HG02970 (cell line): Measurements from ENCODE around the gene SMC4.
"Not testable (repeated sequence)": the region's sequence is repeated elsewhere in the genome, so short reads cannot be mapped to it uniquely, and the experiment has no call there.

Experiments used
- ATAC-seq: cut with Tn5 transposase; IDR thresholded peaks from one replicate; pipeline ENCODE4 v1.9.1; 2021; ENCODE audit warnings: mild to moderate bottlenecking, moderate library complexity, moderate number of reproducible peaks; ENCODE audit not compliant: unreplicated experiment, low FRiP score

SMC4 gene

DNA sequence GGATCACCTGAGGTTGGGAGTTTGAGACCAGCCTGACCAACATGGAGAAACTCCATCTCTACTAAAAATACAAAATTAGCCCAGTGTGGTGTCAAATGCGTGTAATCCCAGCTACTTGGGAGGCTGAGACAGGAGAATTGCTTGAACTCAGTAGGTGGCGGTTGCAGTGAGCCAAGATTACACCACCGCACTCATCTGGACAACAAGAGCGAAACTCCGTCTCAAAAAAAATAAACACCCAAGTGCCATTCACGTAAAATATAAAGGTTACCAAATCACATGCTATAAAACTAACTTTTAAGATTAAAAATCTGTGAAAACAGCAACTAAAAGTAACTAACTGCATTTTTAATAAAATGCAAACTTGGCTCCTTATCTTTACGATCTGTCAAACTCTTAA lies 41.2 kb downstream of the SMC4 start:
- ATAC-seq = no peak

DNA sequence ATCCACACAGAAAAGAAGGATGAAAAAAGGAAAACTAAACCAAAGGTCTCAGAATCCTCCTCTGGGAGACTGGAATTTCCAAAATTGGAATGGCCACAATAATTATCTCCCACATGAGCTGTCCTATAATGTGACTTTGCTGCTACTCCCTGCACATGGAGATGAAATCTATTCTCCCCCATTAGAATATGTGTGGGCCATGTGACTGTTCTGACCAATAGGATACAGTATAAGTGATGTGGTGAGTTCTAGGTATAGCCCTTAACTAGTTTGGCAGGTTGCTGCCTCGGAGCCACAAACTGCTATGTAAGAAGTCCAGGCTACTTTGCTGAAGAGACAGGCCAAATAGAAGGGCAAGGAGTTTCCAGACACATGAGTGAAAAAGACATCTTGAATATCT lies 45.0 kb downstream of the SMC4 start:
- no peak for ATAC-seq

DNA sequence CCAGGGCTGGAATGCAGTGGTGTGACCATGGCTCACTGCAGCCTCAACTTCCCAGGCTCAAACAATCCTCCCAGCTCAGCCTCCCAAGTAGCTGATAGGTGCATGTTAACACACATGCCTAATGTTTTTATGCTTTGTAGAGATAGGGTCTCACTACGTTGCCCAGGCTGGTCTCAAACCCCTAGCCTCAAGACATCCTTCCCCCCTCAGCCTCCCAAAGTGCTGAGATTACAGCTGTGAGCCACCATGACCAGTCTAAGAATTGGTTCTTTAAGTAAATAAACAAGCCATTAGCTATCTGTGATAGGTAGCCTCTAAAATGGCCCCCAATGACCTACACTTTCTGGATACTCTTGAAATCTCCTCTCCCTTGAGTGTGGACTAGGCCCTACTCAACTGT lies 46.4 kb downstream of the SMC4 start:
- no peak for ATAC-seq

DNA sequence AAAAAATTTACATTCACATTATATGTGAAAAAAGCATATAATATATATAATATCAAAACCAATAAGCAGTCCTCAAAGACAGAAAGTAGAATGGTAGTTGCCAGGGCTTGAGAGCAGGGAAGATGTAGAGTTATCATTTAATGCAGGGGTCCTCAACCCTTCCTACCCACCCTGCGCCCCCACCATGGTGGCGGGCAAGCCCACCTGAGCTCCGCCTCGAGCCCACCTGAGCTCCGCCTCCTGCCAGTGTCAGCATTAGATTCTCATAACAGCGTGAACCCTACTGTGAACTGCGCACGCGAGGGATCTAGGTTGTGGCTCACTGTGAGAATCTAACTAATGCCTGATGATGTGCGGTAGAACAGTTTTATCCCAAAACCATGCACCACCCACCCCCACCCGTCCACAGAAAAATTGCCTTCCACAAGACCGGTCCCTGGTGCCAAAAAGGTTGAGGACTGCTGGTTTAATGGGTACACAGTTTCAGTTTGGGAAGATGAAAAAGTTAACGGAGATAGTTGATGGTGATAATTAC lies 47.1 kb downstream of the SMC4 start:
- no peak for ATAC-seq

DNA sequence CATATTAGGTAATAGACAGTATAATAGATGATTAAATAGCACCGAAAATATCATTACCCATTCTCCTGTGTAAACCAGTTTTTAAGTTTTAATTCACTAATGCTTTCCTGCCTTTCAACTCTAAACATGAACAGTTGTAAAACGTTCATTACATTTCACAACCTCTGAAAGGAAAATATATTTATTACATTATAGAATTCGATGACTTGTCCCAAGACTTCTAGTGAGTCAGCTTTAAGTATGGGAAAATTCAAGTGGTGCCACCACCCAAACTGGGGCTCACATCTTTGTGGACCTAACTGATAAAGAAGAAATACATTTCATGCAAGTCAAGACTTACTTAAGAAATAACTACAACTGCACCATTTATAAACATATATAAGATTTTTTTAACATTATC lies 48.1 kb downstream of the SMC4 start:
- no peak for ATAC-seq

DNA sequence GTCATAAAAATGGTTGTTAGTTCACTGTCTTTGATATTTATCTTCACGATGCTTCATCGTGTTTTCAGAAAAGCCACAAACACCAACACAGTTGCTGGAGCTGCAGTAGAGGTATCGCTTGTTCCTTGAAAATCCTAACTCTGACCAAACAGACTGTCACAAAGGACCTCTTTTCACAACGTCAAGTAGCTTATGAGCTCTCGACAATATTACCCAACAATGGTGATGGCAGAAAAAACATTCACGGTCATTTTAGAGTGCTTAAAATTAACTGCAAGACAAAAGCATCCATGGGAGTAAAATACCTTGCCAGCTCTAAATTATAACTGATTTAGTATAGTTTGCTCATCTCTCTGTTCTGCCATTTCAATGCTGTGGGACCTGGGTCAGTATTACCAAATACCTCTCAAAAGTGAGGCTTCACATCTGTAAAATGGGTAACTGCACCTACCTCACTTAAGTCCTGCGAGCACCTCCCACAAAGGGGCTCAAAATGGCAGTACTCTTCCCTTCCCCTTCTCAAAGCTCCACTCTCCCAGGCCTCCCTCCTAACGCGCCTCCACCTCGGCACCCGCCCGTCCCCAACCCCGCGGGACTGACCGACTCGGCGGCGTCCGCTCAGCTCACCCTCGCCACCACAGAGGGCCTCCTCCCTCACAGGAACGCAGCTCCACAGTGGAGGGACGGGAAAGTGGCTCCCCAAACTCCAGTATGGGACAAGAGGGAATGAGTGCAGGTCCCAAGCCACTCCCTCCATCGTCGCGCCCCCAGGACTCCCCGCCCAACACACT lies 49.6 kb downstream of the SMC4 start:
- no peak for ATAC-seq

DNA sequence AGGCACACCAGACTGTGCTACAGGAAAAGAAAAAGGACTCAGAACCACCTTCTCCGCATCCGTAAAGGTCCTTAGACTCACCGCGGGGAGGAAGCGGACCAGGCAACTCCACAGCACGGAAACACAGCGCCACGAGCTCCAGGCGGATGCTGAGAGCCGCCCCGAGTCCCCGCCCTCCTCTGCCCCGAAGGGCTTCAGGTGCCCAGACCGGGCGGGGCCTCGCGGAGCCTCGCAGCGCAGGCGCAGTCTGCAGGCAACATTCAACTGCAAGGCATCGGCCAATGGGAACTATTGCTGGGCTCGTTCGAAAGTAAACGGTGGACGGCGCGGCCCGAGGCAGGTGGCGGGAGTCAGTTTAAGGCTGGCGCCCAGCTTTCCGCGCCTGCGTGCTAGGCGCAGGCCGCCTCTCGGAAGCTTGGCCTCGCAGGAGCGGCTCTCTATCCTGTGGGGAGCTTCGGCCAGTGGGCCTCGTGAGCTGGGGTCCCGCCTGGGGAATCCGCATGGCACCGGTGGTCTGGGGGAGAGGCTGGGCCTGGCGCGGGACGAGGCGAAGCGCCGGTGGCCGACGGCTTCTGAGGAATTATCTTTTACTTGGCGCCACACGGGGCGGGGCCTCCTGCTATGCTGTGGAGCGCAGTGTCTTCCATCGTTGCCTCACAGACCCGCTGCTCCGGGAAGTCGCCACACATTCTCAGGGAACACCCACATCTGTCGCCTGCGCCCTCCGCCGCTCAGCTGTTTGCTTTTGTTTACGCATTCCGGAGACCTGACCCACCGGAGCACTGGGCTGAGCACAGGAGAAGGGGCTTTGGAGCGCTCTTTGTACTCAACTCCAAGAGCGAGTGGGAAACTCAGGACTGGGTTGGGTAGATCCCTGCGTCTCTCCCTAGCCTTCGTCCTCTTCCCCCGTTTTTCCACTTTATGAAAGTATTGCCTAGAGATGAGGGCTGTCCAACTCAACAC lies 50.5 kb downstream of the SMC4 start, which contains the start of gene TRIM59:
Gene TRIM59 (minus strand): TSS at position 151 of the 963 bp plus-strand sequence. CDS start 10,603 bp downstream, outside the sequence.
- ATAC-seq = peak; percentile 94

DNA sequence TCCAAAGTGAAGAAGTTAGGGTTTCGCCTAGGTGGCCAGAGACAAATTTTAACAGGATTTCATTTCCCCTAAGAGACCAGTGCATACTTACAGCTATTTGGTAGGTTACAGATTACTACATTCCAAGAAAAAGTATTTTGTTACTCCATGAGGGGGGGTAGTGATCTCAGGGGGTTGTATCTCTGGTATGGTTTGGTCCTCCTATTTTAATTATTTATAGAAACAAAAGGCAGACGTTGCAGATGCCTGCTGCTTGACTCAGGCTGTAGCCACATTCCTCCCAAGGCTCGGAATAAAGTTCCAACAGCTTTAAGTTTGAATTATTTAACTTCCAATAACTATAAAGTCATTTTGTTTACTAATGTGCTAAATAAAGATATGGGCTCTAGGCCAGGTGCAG lies 51.4 kb downstream of the SMC4 start:
- ATAC-seq = no peak

DNA sequence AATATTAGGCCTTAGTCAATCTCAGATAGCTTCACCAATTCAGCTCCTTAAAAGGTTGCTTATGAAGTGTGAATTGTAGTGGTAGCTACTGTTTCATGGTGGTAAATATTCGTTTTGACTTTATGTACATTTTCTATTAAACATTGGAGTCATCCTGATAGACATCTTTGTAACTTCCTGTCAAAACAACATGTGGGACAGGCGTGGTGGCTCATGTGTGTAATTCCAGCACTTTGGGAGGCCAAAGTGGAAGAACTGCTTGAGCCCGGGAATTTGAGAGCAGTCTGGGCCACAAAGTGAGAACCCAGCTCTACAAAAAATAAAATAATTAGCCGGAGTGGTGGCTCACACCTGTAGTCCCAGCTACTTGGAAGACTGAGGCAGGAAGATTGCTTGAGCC lies 52.2 kb downstream of the SMC4 start:
- no peak for ATAC-seq

DNA sequence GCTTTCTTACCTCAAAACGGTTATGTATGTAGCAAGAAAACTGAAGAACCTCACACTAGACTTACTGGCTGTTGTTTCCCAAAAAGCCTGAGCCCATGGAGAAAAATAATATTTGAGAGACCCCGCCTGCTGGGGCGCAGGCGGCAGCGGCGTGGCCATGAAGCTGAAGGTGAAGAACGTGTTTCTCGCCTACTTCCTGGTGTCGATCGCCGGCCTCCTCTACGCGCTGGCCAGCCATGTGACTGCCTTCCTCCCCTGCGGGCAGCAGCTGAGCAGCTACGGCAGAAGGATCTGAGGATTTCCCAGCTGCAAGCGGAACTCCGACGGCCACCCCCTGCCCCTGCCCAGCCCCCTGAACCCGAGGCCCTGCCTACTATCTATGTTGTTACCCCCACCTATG lies 52.8 kb downstream of the SMC4 start:
- ATAC-seq = not testable (repeated sequence)

DNA sequence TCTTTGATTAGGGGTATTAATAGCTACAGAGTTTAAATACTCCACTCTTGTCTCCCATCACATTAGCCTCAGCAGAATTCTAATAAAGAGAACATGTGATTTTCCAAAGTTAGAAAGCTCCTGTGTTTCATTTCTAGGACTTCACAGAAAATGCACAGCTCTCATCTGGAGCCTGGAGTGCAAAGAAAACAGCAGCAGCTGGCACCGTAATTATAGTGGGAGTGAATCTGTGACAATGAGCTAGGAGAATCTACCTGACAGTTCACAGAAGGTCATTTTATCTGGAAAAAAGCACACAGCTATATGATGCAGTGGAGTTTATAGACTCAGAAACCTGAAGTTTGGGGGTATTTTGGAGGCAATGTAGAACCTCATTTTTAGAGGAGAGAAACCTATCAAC lies 55.5 kb downstream of the SMC4 start:
- no peak for ATAC-seq

DNA sequence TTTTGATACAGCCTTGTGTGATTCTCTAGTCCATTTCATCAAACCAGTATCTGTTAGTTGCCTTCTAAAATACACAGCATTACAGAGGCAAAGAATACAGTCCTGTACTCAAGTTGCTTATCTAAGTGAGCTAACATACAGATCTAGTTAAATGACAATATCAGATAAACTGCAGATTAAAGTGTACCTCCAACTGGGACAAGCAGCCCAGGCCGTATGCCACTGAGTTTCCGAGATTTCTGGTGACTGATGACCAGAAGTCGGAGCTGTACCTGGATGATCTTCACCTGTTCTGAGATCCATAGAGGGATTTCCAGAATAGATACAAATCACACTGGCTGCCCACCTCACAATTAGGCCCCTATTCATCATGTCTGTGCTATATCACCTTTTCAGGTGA lies 56.4 kb downstream of the SMC4 start:
- ATAC-seq = no peak

DNA sequence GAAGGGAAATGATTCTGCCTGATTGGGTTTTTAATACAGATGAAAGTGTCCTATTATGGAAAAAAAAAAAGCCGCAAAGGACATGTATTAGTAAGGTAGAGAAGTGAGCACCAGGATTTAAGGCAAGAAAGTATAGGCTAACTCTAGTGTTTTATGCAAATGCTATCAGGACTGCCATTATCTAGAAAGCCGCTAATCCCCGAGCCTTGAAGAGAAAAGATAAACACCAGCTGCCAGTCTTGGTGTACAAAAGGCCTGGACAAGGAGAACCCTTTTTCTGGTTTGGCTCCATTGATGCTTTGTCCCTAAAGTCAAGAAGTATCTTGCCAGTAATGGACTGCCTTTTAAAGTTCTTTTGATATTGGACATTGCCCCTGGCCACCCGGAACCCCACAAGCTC lies 58.7 kb downstream of the SMC4 start:
- no peak for ATAC-seq

DNA sequence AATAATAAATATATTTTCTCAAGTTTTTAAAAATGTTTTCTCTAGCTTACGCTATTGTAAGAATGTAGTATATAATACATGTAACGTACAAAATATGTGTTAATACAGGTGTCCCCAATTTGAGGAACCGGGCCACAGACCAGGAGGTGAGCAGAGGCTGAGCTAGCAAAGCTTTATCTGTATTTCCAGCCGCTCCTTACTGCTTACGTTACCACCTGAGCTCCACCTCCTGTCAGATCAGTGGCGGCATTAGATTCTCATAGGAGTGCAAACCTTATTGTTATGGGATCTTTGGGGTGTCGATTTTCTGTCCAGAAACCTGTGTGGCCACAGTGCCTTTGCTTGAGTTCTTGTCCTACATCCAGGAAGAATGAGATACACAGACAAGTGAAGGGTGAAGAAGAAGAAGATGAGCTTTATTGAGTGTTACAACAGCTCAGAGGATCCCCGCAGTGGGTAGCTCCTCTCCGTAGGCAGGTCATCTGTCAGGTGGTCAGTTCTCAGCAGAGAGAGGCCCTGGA lies 60.1 kb downstream of the SMC4 start:
- no peak for ATAC-seq

DNA sequence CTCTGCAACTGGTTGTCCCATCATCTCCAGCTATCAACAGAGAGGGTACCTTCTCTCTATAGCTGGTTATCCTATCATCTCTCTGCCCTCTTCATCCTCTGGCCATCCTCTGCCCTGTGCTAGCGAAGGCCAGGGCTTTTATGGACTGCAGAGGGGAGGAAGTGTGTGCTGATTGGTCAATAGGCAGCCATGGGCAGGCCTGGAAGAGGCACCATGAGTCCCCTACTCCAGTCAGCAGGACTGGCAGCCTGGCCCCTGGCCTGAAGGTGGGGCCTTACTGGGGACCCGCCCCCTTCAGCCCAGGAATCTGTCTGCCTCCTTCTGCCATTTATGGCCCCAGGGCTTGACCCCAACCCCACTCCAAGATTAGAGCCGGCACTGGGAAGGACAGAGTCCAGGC lies 60.6 kb downstream of the SMC4 start:
- no peak for ATAC-seq

DNA sequence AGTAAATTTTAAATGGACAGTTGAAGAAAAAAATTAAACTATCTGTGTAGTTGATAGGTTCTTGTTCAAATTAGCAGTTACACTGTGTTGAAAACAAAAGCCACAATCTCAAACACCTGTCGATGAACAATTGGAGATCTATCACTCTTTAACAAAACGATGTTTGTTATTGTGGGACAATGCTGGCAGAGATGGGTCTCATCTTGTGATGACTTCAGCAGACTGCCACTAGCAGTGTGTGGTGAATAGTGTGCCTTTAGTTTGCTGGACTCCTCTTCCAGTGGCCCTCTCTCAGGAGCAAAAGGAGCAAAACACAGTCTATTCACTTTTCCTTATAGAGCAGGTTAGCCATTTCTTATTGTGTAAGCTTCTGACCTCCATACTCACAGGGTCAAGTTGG lies 64.9 kb downstream of the SMC4 start:
- ATAC-seq = no peak

DNA sequence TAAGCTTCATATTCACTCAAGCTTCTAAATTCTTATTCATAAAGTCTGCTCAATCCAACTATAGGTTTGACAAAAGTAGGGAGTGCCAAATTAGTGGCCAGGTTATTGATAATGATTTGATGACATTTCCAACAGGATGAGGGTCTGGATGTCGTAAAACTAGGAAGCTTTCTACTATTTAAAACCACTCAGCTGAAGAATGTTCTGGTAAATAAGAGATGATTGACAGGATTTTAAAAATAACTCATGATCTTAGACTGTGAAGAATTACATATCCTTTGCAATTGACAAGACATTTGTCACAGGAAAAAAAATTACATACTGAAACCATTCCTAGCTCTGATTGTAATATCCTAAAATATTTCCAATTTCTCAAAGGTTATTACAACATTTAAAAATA lies 65.5 kb downstream of the SMC4 start:
- no peak for ATAC-seq

DNA sequence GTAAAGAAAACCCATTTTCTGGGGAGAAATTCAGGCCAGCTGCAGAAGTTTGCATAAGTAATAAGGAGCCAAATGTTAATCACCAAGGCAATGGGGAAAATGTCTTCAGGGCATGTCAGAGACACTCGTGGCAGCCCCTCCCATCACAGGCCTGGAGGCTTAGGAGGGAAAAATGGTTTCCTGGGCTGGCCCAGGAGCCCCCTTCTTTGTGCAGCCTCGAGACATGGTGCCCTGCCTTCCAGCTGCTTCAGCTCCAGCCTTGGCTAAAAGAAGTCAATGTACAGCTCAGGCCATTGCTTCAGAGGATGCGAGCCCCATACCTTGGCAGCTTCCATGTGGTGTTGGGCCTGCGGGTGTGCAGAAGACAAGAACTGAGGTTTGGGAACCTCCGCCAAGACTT lies 70.7 kb downstream of the SMC4 start:
- no peak for ATAC-seq

DNA sequence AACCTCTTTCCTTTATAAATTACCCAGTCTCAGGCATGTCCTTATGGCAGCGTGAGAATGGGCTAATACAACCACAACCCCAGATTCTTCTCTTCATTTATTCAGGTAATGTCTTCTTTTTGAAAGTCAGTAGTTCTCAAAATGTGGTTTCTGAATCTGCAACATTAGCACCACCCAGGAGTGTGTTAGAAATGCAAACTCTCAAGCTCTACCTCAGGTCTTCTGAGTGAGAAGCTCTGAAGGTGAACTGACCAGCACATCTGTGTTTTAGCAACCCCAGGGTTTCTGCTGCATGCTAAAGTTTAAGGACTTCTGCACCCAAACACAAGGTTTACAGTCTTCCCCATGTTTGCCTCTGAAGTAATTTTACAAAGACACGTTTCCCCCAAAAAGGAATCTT lies 72.4 kb downstream of the SMC4 start:
- no peak for ATAC-seq

DNA sequence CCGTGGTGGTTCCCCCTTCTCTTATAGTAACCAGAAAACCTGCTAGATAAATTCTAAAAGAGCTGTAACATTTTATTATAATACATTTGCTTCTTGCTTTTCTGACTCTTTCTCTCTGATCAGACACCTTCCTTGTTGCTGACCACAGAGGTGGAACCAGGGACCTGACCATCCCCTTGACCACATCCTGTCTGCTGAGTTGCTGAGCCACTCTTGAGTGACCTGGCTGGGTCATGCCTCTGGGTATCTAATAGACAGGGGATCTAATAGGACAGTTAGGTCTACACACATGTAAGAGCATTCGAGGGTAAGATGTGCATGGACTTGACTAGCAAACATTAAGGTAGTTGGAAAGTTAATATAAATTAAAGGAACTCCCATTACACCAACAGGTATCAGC lies 72.9 kb downstream of the SMC4 start:
- no peak for ATAC-seq

DNA sequence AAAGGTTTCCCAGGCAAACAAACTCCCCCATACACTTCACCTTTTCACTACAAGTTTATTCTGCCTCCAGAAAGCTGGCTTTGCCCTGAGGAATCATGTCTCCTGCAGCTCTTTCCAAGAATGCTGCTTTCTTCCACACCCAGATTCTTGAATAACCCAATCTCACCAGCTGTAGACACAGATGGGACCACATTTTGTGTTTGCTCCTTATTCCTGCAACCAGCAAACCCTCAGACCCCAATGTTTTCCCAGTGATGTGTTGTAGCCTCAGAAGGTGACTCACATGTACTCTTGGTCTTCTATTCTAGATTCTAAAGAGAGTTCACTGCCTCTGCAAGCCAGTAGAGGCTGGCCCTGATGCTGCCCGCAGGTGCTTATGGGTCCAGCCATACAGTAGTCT lies 73.8 kb downstream of the SMC4 start:
- ATAC-seq = no peak
